NT2/D1 (cell line): ENCODE measurements around the gene MXD1.

Source experiments
- DNase-seq: peaks from one replicate; pipeline ENCODE4 v3.0.0-alpha.2; 2011; ENCODE audit warnings: low read depth, low spot score
- H3K27me3 ChIP-seq: 2 replicates; pipeline ENCODE4 v1.6.0; 2011; ENCODE audit warnings: mild to moderate bottlenecking; ENCODE audit not compliant: insufficient read length, insufficient read depth
- H3K36me3 ChIP-seq: 2 replicates; pipeline ENCODE4 v1.6.1; 2011; ENCODE audit warnings: mild to moderate bottlenecking, low read length, mixed read lengths; ENCODE audit not compliant: insufficient read depth, insufficient read length
- H3K4me1 ChIP-seq: 2 replicates; pipeline ENCODE4 v1.5.1; 2011; ENCODE audit not compliant: insufficient read depth, insufficient read length
- H3K4me3 ChIP-seq: 2 replicates; pipeline ENCODE4 v1.5.1; 2011; ENCODE audit warnings: low read depth; ENCODE audit not compliant: insufficient read length
- H3K9ac ChIP-seq: 2 replicates; pipeline ENCODE4 v1.6.0; 2011; ENCODE audit warnings: low read depth; ENCODE audit not compliant: insufficient read length
- H3K9me3 ChIP-seq: 2 replicates; pipeline ENCODE4 v1.5.1; 2011; ENCODE audit warnings: mild to moderate bottlenecking, low read length; ENCODE audit not compliant: insufficient read depth
- SUZ12 ChIP-seq: IDR thresholded peaks from 2 replicates; pipeline ENCODE4 v1.6.1; 2011; ENCODE audit not compliant: insufficient read length, insufficient read depth; ENCODE audit errors: extremely low read depth
- YY1 ChIP-seq: IDR thresholded peaks from 2 replicates; pipeline ENCODE4 v1.6.1; 2011; ENCODE audit not compliant: insufficient read length, insufficient read depth
- ZNF274 ChIP-seq: IDR thresholded peaks from 2 replicates; pipeline ENCODE4 v1.6.1; 2011; ENCODE audit warnings: mild to moderate bottlenecking, low read depth, low read length

Gene MXD1

DNA sequence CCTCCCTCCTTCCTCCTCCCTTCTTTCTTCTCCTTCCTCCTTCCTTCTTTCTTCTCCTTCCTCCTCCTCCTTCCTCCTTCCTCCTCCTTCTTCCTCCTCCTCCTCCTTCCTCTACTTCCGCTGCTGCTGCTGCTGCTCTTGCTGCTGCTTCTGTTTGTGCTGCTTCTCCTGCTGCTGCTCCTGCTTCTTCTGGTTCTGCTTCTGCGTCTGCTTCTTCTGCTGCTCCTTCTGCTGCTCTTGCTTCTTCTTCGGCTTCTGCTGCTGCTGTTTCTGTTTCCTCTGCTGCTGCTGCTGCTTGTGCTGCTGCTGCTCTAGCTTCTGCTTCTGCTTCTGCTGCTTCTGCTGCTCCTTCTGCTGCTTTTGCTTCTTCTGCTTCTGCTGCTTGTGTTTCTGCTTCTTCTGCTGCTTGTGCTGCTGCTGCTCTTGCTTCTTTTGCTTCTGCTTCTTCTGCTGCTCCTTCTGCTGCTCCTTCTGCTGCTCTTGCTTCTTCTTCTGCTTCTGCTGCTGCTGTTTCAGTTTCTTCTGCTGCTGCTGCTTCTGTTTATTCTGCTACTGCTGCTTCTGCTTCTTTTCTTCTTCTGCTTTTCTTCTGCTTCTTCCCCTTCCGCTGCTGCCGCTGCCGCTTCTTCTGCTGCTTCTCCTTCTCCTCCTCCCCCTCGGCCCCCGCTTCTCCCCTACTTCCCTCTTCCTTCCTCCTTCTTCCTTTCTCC is 12.5 kb upstream of the MXD1 start:
- Histone ChIP-seq H3K9me3 (no peaks in the 10 kb centered on the region), H3K4me1 (no peaks in the 10 kb centered on the region), H3K9ac (no peak overlapping the region), H3K27me3 (no peaks in the 10 kb centered on the region), H3K4me3 (no peak overlapping the region), H3K36me3 (peaks cover 81% of the 10 kb centered on the region)
- no peak for TF ChIP-seq YY1
- TF ChIP-seq SUZ12, result no peak
- TF ChIP-seq ZNF274, result no peak
- no peak for DNase-seq

- H3K4me3 ChIP-seq, result no peak overlapping the region
- peaks cover 55% of the 10 kb centered on the region for H3K36me3 ChIP-seq
- no peaks in the 10 kb centered on the region for H3K9me3 ChIP-seq
- no peak for DNase-seq
- H3K27me3 ChIP-seq, result no peaks in the 10 kb centered on the region
- no peaks in the 10 kb centered on the region for H3K4me1 ChIP-seq
- no peak for TF ChIP-seq ZNF274
- no peak for TF ChIP-seq YY1
- TF ChIP-seq SUZ12, result no peak
- H3K9ac ChIP-seq, result no peak overlapping the region
Observed at GRCh38 chr2:69907216-69907615, 7.7 kb upstream of the MXD1 start.

GRCh38 chr2:69911985-69912563 is 2.8 kb upstream of the MXD1 start:
- H3K9ac ChIP-seq, result no peak overlapping the region
- H3K9me3 ChIP-seq, result no peaks in the 10 kb centered on the region
- peak; percentile 23 for DNase-seq
- peaks cover 27% of the 10 kb centered on the region for H3K36me3 ChIP-seq
- H3K4me1 ChIP-seq, result no peaks in the 10 kb centered on the region
- peaks cover 19% of the 10 kb centered on the region for H3K27me3 ChIP-seq
- TF ChIP-seq ZNF274 (no peak), YY1 (no peak), SUZ12 (no peak)
- H3K4me3 ChIP-seq, result no peak overlapping the region

DNA sequence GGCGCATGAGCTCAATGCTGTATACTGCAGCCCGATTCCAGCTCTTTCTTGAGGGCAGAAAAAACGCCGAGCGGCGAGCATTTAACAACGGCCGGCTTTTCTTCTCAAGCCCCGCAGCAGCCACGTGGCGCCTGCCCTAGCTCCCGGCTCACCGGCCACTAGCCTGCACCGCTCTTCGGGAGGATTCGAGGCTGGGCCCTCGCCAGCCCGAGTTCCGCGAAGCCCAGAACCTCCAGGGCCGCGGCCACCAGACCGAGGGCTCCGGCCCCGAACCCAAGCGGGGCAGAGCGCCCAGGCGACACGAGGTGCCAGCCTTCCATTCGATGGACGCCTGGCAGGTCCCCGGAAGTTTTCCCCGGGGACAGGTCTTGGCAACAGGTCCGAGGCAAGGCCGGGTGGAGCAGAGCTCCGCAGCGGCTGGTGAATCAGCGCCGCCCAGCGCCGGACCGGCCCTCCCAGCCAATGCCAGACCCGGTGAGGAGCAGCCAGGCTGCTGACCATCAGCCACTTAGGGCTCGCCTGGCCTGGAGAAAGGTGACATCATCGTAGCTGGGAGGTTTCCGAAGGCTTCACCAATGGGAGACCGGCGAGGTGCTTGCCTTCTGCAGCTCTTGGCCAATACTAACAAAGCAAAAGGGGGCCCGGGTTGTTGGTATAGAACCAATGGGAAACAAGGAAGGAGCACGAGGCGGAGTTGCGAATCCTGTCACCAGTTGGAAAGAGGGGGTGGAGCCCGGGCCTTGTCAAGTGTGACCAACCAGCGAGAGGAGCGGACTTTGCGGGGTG is 552 bp upstream of the MXD1 start:
- DNase-seq, result peak; percentile 100
- H3K36me3 ChIP-seq, result peaks cover 8% of the 10 kb centered on the region

GRCh38 chr2:69916106-69916505 is 1.2 kb downstream of the MXD1 start:
- TF ChIP-seq SUZ12 (no peak), YY1 (no peak), ZNF274 (no peak)
- no peak overlapping the region for H3K9ac ChIP-seq
- H3K4me3 ChIP-seq, result no peak overlapping the region
- H3K9me3 ChIP-seq, result no peaks in the 10 kb centered on the region
- H3K4me1 ChIP-seq, result no peaks in the 10 kb centered on the region
- DNase-seq, result no peak
- H3K36me3 ChIP-seq, result peaks cover 5% of the 10 kb centered on the region
- H3K27me3 ChIP-seq, result peaks cover 21% of the 10 kb centered on the region

More for the DNA sequence above, 552 bp upstream of the MXD1 start:
- H3K4me1 ChIP-seq, result no peaks in the 10 kb centered on the region
- peak overlapping the region; percentile 66 for H3K4me3 ChIP-seq
- no peaks in the 10 kb centered on the region for H3K9me3 ChIP-seq
- TF ChIP-seq SUZ12, result no peak
- no peak for TF ChIP-seq ZNF274
- no peak for TF ChIP-seq YY1
- H3K27me3 ChIP-seq, result peaks cover 21% of the 10 kb centered on the region
- peak overlapping the region; percentile 90 for H3K9ac ChIP-seq

DNA sequence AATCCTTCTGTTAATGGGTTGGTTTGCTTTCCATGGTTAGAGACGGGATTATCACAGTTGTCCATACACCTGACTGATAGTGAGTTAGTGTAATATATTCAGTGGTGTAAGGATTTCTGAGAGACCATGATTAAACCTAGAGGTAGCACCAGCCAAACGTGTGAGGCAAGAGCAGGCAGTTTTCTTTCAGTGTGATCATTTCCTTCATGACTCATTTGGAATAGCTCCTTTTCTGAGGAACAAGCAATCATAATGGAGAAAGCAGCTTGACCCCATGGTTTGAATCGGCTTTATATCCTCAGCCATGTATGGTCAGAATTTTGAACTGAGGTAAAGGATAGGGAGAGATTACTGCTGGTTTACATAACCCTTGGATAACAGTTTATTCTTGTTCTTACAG is 2.9 kb downstream of the MXD1 start:
- peaks cover 10% of the 10 kb centered on the region for H3K36me3 ChIP-seq
- TF ChIP-seq ZNF274, result no peak
- TF ChIP-seq SUZ12, result no peak
- no peak for TF ChIP-seq YY1
- H3K27me3 ChIP-seq, result peaks cover 21% of the 10 kb centered on the region
- no peaks in the 10 kb centered on the region for H3K4me1 ChIP-seq
- H3K9me3 ChIP-seq, result no peaks in the 10 kb centered on the region
- no peak for DNase-seq
- no peak overlapping the region for H3K9ac ChIP-seq
- no peak overlapping the region for H3K4me3 ChIP-seq

- Histone ChIP-seq H3K4me3 (no peak overlapping the region), H3K27me3 (peaks cover 21% of the 10 kb centered on the region), H3K4me1 (no peaks in the 10 kb centered on the region), H3K9ac (no peak overlapping the region), H3K36me3 (peaks cover 6% of the 10 kb centered on the region), H3K9me3 (no peaks in the 10 kb centered on the region)
- no peak for DNase-seq
- TF ChIP-seq ZNF274 (no peak), SUZ12 (no peak), YY1 (no peak)
Observed at GRCh38 chr2:69918401-69918800, 3.5 kb downstream of the MXD1 start.
